GM12878 (cell line): Measurements from ENCODE around the gene WNK2. TPM values are rescaled to one million over a fixed set of nuclear protein-coding genes. Genes with fewer than 3 reads are reported as not detected.

Experiments
- EED ChIP-seq: sonication (generic); IDR thresholded peaks from 2 replicates; pipeline ENCODE4 v1.6.1; 2016; ENCODE audit warnings: antibody characterized with exemption, low read depth
- ELK1 ChIP-seq: IDR thresholded peaks from 2 replicates; pipeline ENCODE4 v1.6.1; 2012; ENCODE audit warnings: low read depth, low read length, improper control_type of control experiment
- NFXL1 ChIP-seq: fragments of 450-650 bp; IDR thresholded peaks from 2 replicates; pipeline ENCODE4 v1.6.1; 2017; ENCODE audit warnings: antibody characterized with exemption, mild to moderate bottlenecking, borderline replicate concordance
- REST ChIP-seq: IDR thresholded peaks from 2 replicates; pipeline ENCODE4 v1.6.1; 2012; ENCODE audit warnings: mild to moderate bottlenecking, low read depth, low read length
- SPI1 ChIP-seq: IDR thresholded peaks from 2 replicates; pipeline ENCODE4 v1.6.1; 2011; ENCODE audit warnings: low read depth, mild to moderate bottlenecking, low read length, moderate library complexity, borderline replicate concordance; ENCODE audit not compliant: insufficient read depth
- USF1 ChIP-seq: IDR thresholded peaks from 2 replicates; pipeline ENCODE4 v1.6.1; 2011; ENCODE audit warnings: borderline replicate concordance, low read depth, mild to moderate bottlenecking, moderate library complexity, mixed read lengths, low read length; ENCODE audit not compliant: insufficient read depth; ENCODE audit errors: extremely low read length
- ZNF592 ChIP-seq: fragments of 450-650 bp; IDR thresholded peaks from 2 replicates; pipeline ENCODE4 v1.6.1; 2017; ENCODE audit warnings: mild to moderate bottlenecking, moderate library complexity
- polyA plus RNA-seq, 11 experiments: library from polyadenylated mRNA; depleted of rRNA in 4 of 11; unstranded in 6 of 11; stranded (reverse) in 5 of 11; fragments of >200 nt; fragmentation: Nextera tagmentation in 4 of 11; fragmentation: Illumina TruSeq in 1 of 11; extraction: Ambion mirVana in 4 of 11; extraction: Trizol in 1 of 11; gene quantifications; 1 replicate in 1 of 11; 2 replicates in 10 of 11; pipeline versions ENCODE4 v1.2.1 to v1.2.3, GENCODE V29; 2011 to 2016; ENCODE audit warnings: inconsistent platforms in 2 of 11, missing spikeins in 2 of 11, low read depth in 1 of 11
- total RNA-seq, 4 experiments: library from RNA; depleted of rRNA in 3 of 4; stranded (reverse); fragments of >200 nt in 3 of 4; fragmentation: Illumina TruSeq in 1 of 4; extraction: Trizol in 1 of 4; gene quantifications; 2 replicates each; pipeline versions ENCODE4 v1.2.1 to v1.2.3, GENCODE V29; 2013 to 2021
- TF ChIP-seq, protein P1 (sequence below): IDR thresholded peaks from 2 replicates; pipeline ENCODE4 v1.6.1; 2012; ENCODE audit warnings: improper control_type of control experiment, low read depth, low read length; ENCODE audit not compliant: insufficient replicate concordance

WNK2 gene
- total and polyA plus RNA-seq, 10 of the 15 experiments (the other 5 are each of a cell fraction or from before 2014, with no cell fraction given): 0.15 TPM; not detected in 9

GRCh38 chr9:93298498-93299417 is 114.8 kb downstream of the WNK2 start (continued):
- TF ChIP-seq, protein P1, sequence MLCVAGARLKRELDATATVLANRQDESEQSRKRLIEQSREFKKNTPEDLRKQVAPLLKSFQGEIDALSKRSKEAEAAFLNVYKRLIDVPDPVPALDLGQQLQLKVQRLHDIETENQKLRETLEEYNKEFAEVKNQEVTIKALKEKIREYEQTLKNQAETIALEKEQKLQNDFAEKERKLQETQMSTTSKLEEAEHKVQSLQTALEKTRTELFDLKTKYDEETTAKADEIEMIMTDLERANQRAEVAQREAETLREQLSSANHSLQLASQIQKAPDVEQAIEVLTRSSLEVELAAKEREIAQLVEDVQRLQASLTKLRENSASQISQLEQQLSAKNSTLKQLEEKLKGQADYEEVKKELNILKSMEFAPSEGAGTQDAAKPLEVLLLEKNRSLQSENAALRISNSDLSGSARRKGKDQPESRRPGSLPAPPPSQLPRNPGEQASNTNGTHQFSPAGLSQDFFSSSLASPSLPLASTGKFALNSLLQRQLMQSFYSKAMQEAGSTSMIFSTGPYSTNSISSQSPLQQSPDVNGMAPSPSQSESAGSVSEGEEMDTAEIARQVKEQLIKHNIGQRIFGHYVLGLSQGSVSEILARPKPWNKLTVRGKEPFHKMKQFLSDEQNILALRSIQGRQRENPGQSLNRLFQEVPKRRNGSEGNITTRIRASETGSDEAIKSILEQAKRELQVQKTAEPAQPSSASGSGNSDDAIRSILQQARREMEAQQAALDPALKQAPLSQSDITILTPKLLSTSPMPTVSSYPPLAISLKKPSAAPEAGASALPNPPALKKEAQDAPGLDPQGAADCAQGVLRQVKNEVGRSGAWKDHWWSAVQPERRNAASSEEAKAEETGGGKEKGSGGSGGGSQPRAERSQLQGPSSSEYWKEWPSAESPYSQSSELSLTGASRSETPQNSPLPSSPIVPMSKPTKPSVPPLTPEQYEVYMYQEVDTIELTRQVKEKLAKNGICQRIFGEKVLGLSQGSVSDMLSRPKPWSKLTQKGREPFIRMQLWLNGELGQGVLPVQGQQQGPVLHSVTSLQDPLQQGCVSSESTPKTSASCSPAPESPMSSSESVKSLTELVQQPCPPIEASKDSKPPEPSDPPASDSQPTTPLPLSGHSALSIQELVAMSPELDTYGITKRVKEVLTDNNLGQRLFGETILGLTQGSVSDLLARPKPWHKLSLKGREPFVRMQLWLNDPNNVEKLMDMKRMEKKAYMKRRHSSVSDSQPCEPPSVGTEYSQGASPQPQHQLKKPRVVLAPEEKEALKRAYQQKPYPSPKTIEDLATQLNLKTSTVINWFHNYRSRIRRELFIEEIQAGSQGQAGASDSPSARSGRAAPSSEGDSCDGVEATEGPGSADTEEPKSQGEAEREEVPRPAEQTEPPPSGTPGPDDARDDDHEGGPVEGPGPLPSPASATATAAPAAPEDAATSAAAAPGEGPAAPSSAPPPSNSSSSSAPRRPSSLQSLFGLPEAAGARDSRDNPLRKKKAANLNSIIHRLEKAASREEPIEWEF: no peak
- no peak for TF ChIP-seq ELK1
- TF ChIP-seq SPI1: no peak
- no peak for TF ChIP-seq REST
- no peak for TF ChIP-seq NFXL1
- TF ChIP-seq EED: no peak
- no peak for TF ChIP-seq ZNF592
- no peak for TF ChIP-seq USF1
